Endothelial cell of umbilical vein (primary cell): ENCODE results near the gene USP4. TPM values are rescaled to one million over a fixed set of nuclear protein-coding genes. Genes with fewer than 3 reads are reported as not detected.
"Not testable (repeated sequence)": the region's sequence is repeated elsewhere in the genome, so short reads cannot be mapped to it uniquely, and the experiment has no call there.

ENCODE experiments used
- BruUV-seq: library from RNA; stranded (reverse); fragments of 400-500 nt; replicated peaks from 2 replicates; lab custom pipeline; 2021; lab: Mats Ljungman, UMichigan
- CTCF ChIA-PET: fragments of 300-600, 350-600 bp; sonication (Branson Sonifier 250); formaldehyde crosslinking; loops from one replicate; lab custom pipeline; 2021; ENCODE audit warnings: antibody characterized with exemption, inconsistent platforms; lab: Charles Lee
- POLR2A ChIA-PET: fragments of 300-600, 350-600 bp; sonication (Branson Sonifier 250); formaldehyde crosslinking; loops from one replicate; lab custom pipeline; 2021; ENCODE audit warnings: antibody characterized with exemption, inconsistent platforms; lab: Charles Lee
- DNase-seq: peaks from one replicate; pipeline ENCODE4 v3.0.0-alpha.2; 2011; ENCODE audit warnings: low read depth, low spot score
- FAIRE-seq: peaks from 2 replicates; lab custom pipeline; 2011; peaks lifted over from hg19 to GRCh38; lab: Jason Lieb, UNC
- H2AFZ ChIP-seq: 2 replicates; pipeline ENCODE4 v1.6.0; 2012; ENCODE audit warnings: low read depth, low read length, control low read depth, inconsistent platforms
- H3K27ac ChIP-seq: 2 replicates; pipeline ENCODE4 v1.5.1; 2011; ENCODE audit warnings: low read depth, mild to moderate bottlenecking, control low read depth, low read length, moderate library complexity; ENCODE audit not compliant: insufficient read depth
- H3K27me3 ChIP-seq, 2 experiments: 2 replicates each; pipeline versions ENCODE4 v1.6.0 to v1.6.1; 2011; ENCODE audit warnings: low read length in 2 of 2, mixed read lengths in 1 of 2; ENCODE audit not compliant: control insufficient read depth in 2 of 2, insufficient read depth in 2 of 2
- H3K36me3 ChIP-seq, 2 experiments: 2 replicates in 1 of 2; 3 replicates in 1 of 2; pipeline ENCODE4 v1.5.1; 2011; ENCODE audit warnings: low read length in 2 of 2, mild to moderate bottlenecking in 1 of 2, moderate library complexity in 1 of 2; ENCODE audit not compliant: control insufficient read depth in 2 of 2, insufficient read depth in 2 of 2; ENCODE audit errors: extremely low read depth in 1 of 2
- H3K4me1 ChIP-seq: 3 replicates; pipeline ENCODE4 v1.5.1; 2011; ENCODE audit warnings: mild to moderate bottlenecking, low read length; ENCODE audit not compliant: control insufficient read depth, insufficient read depth; ENCODE audit errors: extremely low read depth
- H3K4me2 ChIP-seq: 2 replicates; pipeline ENCODE4 v1.6.1; 2011; ENCODE audit warnings: low read length, control low read depth, mixed read lengths; ENCODE audit not compliant: insufficient read depth
- H3K4me3 ChIP-seq, 3 experiments: fragments of 200-600 bp in 1 of 3; sonication (generic), shearing (Covaris generic) in 1 of 3; replicated peaks in 1 of 3; 2 replicates each; pipeline ENCODE4 v1.5.1; 2011 to 2016; ENCODE audit warnings: control low read depth in 3 of 3, low read length in 3 of 3, mild to moderate bottlenecking in 2 of 3, inconsistent platforms in 1 of 3, low read depth in 1 of 3, moderate library complexity in 1 of 3; ENCODE audit not compliant: insufficient read depth in 1 of 3
- H3K79me2 ChIP-seq: 2 replicates; pipeline ENCODE4 v1.6.0; 2012; ENCODE audit warnings: low read length, inconsistent platforms; ENCODE audit not compliant: control insufficient read depth, insufficient read depth
- H3K9ac ChIP-seq: replicated peaks from 2 replicates; pipeline ENCODE3; 2011; ENCODE audit warnings: low read length, control low read depth; ENCODE audit not compliant: insufficient read depth; ENCODE audit errors: extremely low read depth
- H3K9me1 ChIP-seq: replicated peaks from 3 replicates; pipeline ENCODE4 v1.6.0; 2011; ENCODE audit warnings: mild to moderate bottlenecking, low read length; ENCODE audit not compliant: control insufficient read depth, insufficient read depth; ENCODE audit errors: extremely low read depth
- H3K9me3 ChIP-seq: replicated peaks from 2 replicates; pipeline ENCODE4 v1.5.1; 2012; ENCODE audit warnings: low read length, inconsistent platforms; ENCODE audit not compliant: control insufficient read depth, insufficient read depth
- H4K20me1 ChIP-seq: replicated peaks from 2 replicates; pipeline ENCODE3; 2011; ENCODE audit warnings: mild to moderate bottlenecking, low read length; ENCODE audit not compliant: control insufficient read depth, insufficient read depth; ENCODE audit errors: extremely low read depth
- EZH2 ChIP-seq: IDR thresholded peaks from 2 replicates; pipeline ENCODE4 v1.6.1; 2012; ENCODE audit warnings: borderline replicate concordance, low read depth, mild to moderate bottlenecking, moderate library complexity, low read length, inconsistent platforms; ENCODE audit not compliant: severe bottlenecking
- GATA2 ChIP-seq: IDR thresholded peaks from 2 replicates; pipeline ENCODE4 v1.7.0; 2011; ENCODE audit warnings: low read depth, mild to moderate bottlenecking, moderate library complexity, mixed read lengths, low read length; ENCODE audit not compliant: insufficient read length, insufficient read depth
- JUN ChIP-seq: IDR thresholded peaks from 2 replicates; pipeline ENCODE4 v1.6.1; 2011; ENCODE audit warnings: borderline replicate concordance, low read depth; ENCODE audit not compliant: insufficient read length, insufficient read depth
- MYC ChIP-seq: IDR thresholded peaks from one replicate; pipeline ENCODE4 v1.6.1; 2011; ENCODE audit warnings: mild to moderate bottlenecking, low read depth, low read length
- POLR2A ChIP-seq: IDR thresholded peaks from 2 replicates; pipeline ENCODE4 v1.6.1; 2012; ENCODE audit warnings: low read depth, mild to moderate bottlenecking, control low read depth, low read length
- POLR2AphosphoS5 ChIP-seq: IDR thresholded peaks from 2 replicates; pipeline ENCODE4 v1.6.1; 2012; ENCODE audit warnings: low read depth, mild to moderate bottlenecking, control low read depth, low read length, moderate library complexity; ENCODE audit not compliant: insufficient read depth
- dilution Hi-C: fragments of 300-500 bp; cut with MboI; formaldehyde crosslinking; loops from one replicate; pipeline ENCODE4 v1.15.0; 2019; ENCODE audit warnings: low sequenced_read_pairs; ENCODE audit not compliant: extremely low pct_ligation_motif_present
- intact Hi-C: fragments of 100-400 bp; cut with micrococcal nuclease; formaldehyde crosslinking; loops from one replicate; pipeline ENCODE4 v1.10.0; 2022
- polyA plus RNA-seq, 4 experiments: library from polyadenylated mRNA; depleted of rRNA in 3 of 4; stranded (reverse) in 3 of 4; unstranded in 1 of 4; fragments of >200 nt; gene quantifications; 2 replicates each; pipeline versions ENCODE4 v1.2.1 to v1.2.3, GENCODE V29; 2011 to 2012; ENCODE audit warnings: missing spikeins in 1 of 4
- total RNA-seq: library from RNA; stranded (reverse); gene quantifications from 2 replicates; pipeline ENCODE4 v1.2.3, GENCODE V29; 2021
- TF ChIP-seq, protein P1 (sequence below), 2 donors: IDR thresholded peaks; 1 replicate in 1 of 2; 2 replicates in 1 of 2; pipeline ENCODE4 v1.5.1; 2011; ENCODE audit warnings: low read length in 2 of 2, mild to moderate bottlenecking in 2 of 2, moderate library complexity in 2 of 2, control low read depth in 1 of 2, inconsistent platforms in 1 of 2, low read depth in 1 of 2; ENCODE audit not compliant: insufficient read depth in 1 of 2; ENCODE audit errors: extremely low read depth in 1 of 2
- TF ChIP-seq, protein P2 (sequence below): IDR thresholded peaks from 2 replicates; pipeline ENCODE4 v1.6.1; 2011; ENCODE audit not compliant: insufficient read depth, insufficient read length

The USP4 gene
- total and polyA plus RNA-seq, 2 donors (not counting 3 experiments of a cell fraction or from before 2014, with no cell fraction given) = 39.1 to 61.3 TPM

DNA sequence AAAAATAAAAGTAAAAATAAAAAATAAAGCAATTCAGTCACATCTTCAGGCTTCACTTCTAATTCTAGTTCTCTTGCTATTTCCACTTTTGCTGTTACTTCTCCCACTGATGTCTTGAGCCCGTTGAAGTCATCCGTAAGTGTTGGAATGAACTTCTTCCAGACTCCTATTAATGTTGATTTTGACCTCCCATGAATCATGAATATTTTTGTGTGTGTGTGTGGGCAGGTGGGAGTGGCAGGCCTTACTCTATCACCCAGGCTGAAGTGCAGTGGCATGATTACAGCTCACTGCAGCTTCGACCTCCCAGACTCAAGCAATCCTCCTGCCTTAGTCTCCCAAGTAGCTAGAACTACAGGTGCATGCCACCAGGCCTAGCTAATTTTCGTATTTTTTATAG lies 10.7 kb downstream of the USP4 start:
- peaks cover 5% of the 10 kb centered on the region for H3K79me2 ChIP-seq
- H3K4me1 ChIP-seq = no peaks in the 10 kb centered on the region
- no peaks in the 10 kb centered on the region for H3K9me1 ChIP-seq
- no peak for TF ChIP-seq POLR2AphosphoS5
- TF ChIP-seq, protein P1, sequence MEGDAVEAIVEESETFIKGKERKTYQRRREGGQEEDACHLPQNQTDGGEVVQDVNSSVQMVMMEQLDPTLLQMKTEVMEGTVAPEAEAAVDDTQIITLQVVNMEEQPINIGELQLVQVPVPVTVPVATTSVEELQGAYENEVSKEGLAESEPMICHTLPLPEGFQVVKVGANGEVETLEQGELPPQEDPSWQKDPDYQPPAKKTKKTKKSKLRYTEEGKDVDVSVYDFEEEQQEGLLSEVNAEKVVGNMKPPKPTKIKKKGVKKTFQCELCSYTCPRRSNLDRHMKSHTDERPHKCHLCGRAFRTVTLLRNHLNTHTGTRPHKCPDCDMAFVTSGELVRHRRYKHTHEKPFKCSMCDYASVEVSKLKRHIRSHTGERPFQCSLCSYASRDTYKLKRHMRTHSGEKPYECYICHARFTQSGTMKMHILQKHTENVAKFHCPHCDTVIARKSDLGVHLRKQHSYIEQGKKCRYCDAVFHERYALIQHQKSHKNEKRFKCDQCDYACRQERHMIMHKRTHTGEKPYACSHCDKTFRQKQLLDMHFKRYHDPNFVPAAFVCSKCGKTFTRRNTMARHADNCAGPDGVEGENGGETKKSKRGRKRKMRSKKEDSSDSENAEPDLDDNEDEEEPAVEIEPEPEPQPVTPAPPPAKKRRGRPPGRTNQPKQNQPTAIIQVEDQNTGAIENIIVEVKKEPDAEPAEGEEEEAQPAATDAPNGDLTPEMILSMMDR (IDR thresholded peaks at IDR 0.05; ENCODE audit: extremely low read depth in 1 of 2, insufficient read depth in 1 of 2, low read depth in 1 of 2, low read length in 2 of 2) = no peak
- TF ChIP-seq MYC = no peak
- TF ChIP-seq GATA2 = no peak
- TF ChIP-seq JUN = no peak
- TF ChIP-seq, protein P2, sequence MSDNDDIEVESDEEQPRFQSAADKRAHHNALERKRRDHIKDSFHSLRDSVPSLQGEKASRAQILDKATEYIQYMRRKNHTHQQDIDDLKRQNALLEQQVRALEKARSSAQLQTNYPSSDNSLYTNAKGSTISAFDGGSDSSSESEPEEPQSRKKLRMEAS = no peak
- no peak for TF ChIP-seq EZH2
- TF ChIP-seq POLR2A = no peak
- H3K9ac ChIP-seq = no peak overlapping the region
- H3K4me2 ChIP-seq = no peak overlapping the region
- no peak for FAIRE-seq
- peaks cover 24 to 31% of the 10 kb centered on the region in 2 experiments for H3K36me3 ChIP-seq
- dilution Hi-C loops = no loop called here
- H4K20me1 ChIP-seq = no peaks in the 10 kb centered on the region
- BruUV-seq = no TSS peak
- no peak for DNase-seq
- CTCF ChIA-PET = no interaction called here
- no peaks in the 10 kb centered on the region for H3K9me3 ChIP-seq
- H2AFZ ChIP-seq = no peak overlapping the region
- H3K27ac ChIP-seq = no peak overlapping the region
- intact Hi-C loops = no loop called here
- no peak overlapping the region for H3K4me3 ChIP-seq
- H3K27me3 ChIP-seq = no peaks in the 10 kb centered on the region
- POLR2A ChIA-PET = no interaction called here

DNA sequence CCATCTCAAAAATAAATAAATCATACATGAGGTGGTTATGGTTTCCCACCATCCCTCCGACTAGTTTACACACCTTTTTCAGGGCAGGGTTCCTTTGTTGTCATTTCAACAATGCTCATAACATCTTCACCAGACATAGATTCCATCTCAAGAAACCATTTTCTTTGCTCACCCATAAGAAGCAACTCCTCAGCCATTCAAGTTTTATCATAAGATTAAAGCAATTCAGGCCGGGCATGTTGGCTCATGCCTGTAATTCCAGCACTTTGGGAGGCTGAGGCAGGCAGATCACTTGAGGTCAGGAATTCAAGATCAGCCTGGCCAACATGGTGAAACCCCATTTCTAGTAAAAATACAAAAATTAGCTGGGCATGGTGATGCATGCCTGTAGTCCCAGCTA lies 11.5 kb downstream of the USP4 start:
- H3K27me3 ChIP-seq, H4K20me1 ChIP-seq, DNase-seq, FAIRE-seq, H3K9me3 ChIP-seq, H2AFZ ChIP-seq, POLR2A ChIA-PET, H3K4me1 ChIP-seq, H3K27ac ChIP-seq, H3K4me2 ChIP-seq, H3K79me2 ChIP-seq, H3K9ac ChIP-seq, CTCF ChIA-PET, H3K9me1 ChIP-seq, H3K4me3 ChIP-seq, intact Hi-C loops, BruUV-seq, dilution Hi-C loops: not testable (repeated sequence)
- peaks cover 21 to 35% of the 10 kb centered on the region in 2 experiments for H3K36me3 ChIP-seq
